Measurements from ENCODE around the gene NXPH3.

- TF ChIP-seq MAX (IDR thresholded peaks at IDR 0.05; ENCODE audit: low read depth, low read length) (no peak), POLR2A (IDR thresholded peaks at IDR 0.05; ENCODE audit: extremely low read depth, insufficient read length) (no peak)
- TF ChIP-seq, protein P1, sequence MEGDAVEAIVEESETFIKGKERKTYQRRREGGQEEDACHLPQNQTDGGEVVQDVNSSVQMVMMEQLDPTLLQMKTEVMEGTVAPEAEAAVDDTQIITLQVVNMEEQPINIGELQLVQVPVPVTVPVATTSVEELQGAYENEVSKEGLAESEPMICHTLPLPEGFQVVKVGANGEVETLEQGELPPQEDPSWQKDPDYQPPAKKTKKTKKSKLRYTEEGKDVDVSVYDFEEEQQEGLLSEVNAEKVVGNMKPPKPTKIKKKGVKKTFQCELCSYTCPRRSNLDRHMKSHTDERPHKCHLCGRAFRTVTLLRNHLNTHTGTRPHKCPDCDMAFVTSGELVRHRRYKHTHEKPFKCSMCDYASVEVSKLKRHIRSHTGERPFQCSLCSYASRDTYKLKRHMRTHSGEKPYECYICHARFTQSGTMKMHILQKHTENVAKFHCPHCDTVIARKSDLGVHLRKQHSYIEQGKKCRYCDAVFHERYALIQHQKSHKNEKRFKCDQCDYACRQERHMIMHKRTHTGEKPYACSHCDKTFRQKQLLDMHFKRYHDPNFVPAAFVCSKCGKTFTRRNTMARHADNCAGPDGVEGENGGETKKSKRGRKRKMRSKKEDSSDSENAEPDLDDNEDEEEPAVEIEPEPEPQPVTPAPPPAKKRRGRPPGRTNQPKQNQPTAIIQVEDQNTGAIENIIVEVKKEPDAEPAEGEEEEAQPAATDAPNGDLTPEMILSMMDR (IDR thresholded peaks at IDR 0.05; ENCODE audit: low read depth, low read length) = no peak
These were observed 6.0 kb downstream of the NXPH3 start for GRCh38 chr17:49581648-49581998.
